Transverse colon (tissue), 4 donors: ENCODE measurements around the gene HLA-DOA.

Experiments
- EP300 ChIP-seq: sonication (generic); formaldehyde crosslinking; IDR thresholded peaks from one replicate; pipeline ENCODE4 v1.6.1; 2017; ENCODE audit warnings: antibody characterized with exemption, low read depth
- POLR2A ChIP-seq: fragments of 450-650 bp; IDR thresholded peaks from one replicate; pipeline ENCODE4 v1.6.1; 2016; ENCODE audit warnings: antibody characterized with exemption, mild to moderate bottlenecking, moderate library complexity
- POLR2AphosphoS5 ChIP-seq, 3 donors: sonication (generic); formaldehyde crosslinking; IDR thresholded peaks; one replicate each; pipeline ENCODE4 v1.6.1; 2016; ENCODE audit warnings: antibody characterized with exemption in 3 of 3
- TF ChIP-seq, protein P1 (sequence below), 5 experiments: fragments of 200-600 bp in 3 of 5; fragments of 450-650 bp in 2 of 5; sonication (generic) in 3 of 5; IDR thresholded peaks; 1 replicate in 2 of 5; 2 replicates in 3 of 5; pipeline ENCODE4 v1.5.1; 2016 to 2017; ENCODE audit warnings: antibody characterized with exemption in 5 of 5, inconsistent platforms in 3 of 5, mild to moderate bottlenecking in 2 of 5, moderate library complexity in 1 of 5

DNA sequence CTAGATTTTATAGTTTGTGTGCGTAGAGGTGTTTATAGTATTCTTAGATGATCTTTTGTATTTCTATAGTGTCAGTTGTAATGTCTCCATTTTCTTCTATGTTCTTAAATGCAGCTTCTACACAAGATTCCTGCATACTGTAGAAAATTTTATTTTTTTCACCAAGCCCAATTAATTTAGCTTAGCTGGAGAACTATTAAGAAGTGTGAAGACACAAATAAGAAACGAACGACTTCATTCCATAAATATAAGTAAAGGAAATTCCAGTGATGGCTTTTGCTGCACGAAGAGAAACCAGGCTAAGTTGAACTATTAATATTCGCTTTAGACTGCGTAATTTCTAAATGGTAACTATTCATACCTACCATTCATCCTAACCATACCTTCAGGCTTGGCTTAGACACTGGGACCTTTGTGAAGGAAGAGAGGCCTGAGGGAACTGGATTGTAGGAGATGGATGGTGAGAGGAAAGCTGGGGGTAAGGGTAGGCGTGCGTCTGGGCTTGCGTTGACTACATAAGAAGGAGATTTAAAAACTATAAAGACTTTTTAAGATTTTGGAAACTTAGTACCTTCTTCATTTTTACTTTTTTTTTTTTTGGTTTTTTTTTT, 15.9 kb downstream of the HLA-DOA start:
- TF ChIP-seq, protein P1, sequence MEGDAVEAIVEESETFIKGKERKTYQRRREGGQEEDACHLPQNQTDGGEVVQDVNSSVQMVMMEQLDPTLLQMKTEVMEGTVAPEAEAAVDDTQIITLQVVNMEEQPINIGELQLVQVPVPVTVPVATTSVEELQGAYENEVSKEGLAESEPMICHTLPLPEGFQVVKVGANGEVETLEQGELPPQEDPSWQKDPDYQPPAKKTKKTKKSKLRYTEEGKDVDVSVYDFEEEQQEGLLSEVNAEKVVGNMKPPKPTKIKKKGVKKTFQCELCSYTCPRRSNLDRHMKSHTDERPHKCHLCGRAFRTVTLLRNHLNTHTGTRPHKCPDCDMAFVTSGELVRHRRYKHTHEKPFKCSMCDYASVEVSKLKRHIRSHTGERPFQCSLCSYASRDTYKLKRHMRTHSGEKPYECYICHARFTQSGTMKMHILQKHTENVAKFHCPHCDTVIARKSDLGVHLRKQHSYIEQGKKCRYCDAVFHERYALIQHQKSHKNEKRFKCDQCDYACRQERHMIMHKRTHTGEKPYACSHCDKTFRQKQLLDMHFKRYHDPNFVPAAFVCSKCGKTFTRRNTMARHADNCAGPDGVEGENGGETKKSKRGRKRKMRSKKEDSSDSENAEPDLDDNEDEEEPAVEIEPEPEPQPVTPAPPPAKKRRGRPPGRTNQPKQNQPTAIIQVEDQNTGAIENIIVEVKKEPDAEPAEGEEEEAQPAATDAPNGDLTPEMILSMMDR (IDR thresholded peaks at IDR 0.05) = no peak
- TF ChIP-seq EP300 (no peak), POLR2AphosphoS5 (IDR thresholded peaks at IDR 0.05) (no peak), POLR2A (no peak)
